ENCODE measurements around the gene CEACAM5. TPM values are rescaled to one million over a fixed set of nuclear protein-coding genes. Genes with fewer than 3 reads are reported as not detected.

Gene CEACAM5
- total RNA-seq, 1 donor from 2014 or later: not detected

DNA sequence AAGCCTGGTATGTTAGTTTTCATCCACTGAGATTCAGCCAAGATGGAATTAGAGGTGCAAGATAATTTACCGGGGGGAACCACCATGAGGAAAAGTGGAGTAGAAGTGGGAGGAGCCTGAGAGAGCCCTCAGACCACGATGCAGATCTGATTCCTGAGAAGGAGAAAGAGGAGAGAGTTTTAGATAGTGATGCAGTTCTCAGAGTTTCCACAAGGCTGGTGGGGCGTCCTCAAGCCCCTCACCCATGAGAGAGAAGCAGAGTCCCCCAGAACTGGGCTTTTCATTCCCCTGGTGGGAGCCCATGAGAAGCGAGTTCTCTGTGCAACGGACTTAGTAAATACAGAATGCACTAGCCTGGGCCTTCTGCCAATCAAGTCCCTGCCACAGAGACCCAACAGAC, 18.1 kb downstream of the CEACAM5 start:
- CTCF ChIA-PET: no interaction called here
- peaks cover 23% of the 10 kb centered on the region for H3K27me3 Mint-ChIP-seq
- ATAC-seq (ENCODE audit: low read depth): no peak
- no peak overlapping the region for H3K4me3 Mint-ChIP-seq
- TF ChIP-seq, protein P1, sequence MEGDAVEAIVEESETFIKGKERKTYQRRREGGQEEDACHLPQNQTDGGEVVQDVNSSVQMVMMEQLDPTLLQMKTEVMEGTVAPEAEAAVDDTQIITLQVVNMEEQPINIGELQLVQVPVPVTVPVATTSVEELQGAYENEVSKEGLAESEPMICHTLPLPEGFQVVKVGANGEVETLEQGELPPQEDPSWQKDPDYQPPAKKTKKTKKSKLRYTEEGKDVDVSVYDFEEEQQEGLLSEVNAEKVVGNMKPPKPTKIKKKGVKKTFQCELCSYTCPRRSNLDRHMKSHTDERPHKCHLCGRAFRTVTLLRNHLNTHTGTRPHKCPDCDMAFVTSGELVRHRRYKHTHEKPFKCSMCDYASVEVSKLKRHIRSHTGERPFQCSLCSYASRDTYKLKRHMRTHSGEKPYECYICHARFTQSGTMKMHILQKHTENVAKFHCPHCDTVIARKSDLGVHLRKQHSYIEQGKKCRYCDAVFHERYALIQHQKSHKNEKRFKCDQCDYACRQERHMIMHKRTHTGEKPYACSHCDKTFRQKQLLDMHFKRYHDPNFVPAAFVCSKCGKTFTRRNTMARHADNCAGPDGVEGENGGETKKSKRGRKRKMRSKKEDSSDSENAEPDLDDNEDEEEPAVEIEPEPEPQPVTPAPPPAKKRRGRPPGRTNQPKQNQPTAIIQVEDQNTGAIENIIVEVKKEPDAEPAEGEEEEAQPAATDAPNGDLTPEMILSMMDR (IDR thresholded peaks at IDR 0.05): no peak
- no peaks in the 10 kb centered on the region for H3K9me3 Mint-ChIP-seq
- no peaks in the 10 kb centered on the region for H3K36me3 Mint-ChIP-seq (ENCODE audit: low read depth)
- POLR2A ChIA-PET: no interaction called here
- intact Hi-C loops (cut with micrococcal nuclease): no loop called here
- no peaks in the 10 kb centered on the region for H3K4me1 Mint-ChIP-seq
- no peak for DNase-seq
- no peak overlapping the region for H3K27ac Mint-ChIP-seq

DNA sequence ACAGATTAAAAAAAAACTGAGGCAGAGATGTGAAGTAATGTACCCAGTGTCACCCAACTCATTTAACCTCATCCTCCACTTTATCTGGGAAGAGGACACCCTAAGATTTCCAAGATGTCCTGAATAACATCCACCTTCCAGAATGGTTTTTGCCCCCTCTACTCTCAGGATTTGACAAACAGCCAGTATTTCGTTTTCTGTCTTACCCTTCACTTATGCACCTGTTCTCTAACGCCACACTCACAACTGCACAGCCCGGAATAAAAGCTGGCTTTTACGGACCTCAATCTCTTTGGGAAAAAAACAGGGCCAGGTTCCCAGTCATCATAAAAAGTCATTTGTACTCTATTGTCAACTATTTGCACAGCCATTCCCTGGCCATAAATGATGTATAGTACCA, 25.7 kb downstream of the CEACAM5 start:
- ATAC-seq (ENCODE audit: low read depth): no peak
- CTCF ChIA-PET: no interaction called here

DNA sequence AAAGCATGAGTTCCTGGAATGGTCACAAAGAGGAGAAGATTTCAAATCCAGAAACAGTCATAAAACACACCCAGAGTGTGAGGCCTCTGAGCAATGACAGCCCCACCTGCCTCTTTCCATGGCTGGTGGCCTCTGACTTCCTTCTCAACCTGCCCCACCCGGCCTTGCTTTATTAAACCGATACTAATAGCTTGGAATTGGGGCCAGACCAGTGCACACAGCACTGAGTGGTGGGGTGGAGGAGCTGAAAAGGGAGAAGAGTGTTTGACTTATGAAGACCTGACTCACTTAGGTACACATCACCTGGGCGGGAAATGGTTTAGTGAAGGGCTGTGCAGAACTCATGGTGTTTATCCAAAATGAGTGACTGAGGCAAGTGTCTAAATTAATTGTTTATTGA, 26.2 kb downstream of the CEACAM5 start:
- H3K27me3 Mint-ChIP-seq: peaks cover 27% of the 10 kb centered on the region

More for the DNA sequence above, 25.7 kb downstream of the CEACAM5 start:
- H3K9me3 Mint-ChIP-seq: no peaks in the 10 kb centered on the region
- no peak overlapping the region for H3K27ac Mint-ChIP-seq
- no peak for DNase-seq
- POLR2A ChIA-PET: no interaction called here
- H3K27me3 Mint-ChIP-seq: peaks cover 26% of the 10 kb centered on the region
- no peaks in the 10 kb centered on the region for H3K4me1 Mint-ChIP-seq
- no peaks in the 10 kb centered on the region for H3K36me3 Mint-ChIP-seq (ENCODE audit: low read depth)
- TF ChIP-seq, protein P1 (IDR thresholded peaks at IDR 0.05): no peak
- intact Hi-C loops (cut with micrococcal nuclease): no loop called here
- no peak overlapping the region for H3K4me3 Mint-ChIP-seq

DNA sequence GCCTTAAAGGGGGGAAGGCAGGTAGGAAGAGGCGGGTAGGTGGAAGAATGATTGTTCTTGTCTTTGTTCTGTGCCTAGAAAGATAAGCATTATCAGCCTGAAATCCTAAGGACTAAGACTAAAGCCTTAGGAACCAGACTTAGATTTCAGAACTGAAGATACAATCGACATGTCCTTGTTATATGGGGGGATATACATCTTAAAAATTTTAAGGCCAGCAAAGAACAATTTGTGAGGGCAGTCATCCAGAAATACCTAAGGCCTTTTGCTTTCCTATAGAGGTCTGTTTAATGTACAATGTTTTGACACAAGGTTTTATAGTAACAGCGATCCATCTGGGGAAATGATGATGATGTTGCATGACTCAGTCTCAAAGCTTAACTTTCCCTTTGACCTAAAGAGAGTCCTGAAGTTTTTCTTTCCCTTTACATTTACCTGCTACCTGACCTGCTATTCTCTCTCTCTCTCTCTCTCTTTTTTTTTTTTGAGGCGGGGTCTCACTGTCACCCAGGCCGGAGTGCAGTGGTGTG, 26.7 kb downstream of the CEACAM5 start:
- ChIA-PET POLR2A (no interaction called here), CTCF (interaction anchor here (1.6 kb wide), 1 partner anchor 18 kb away, joined by 4 read pairs; no protein-coding TSS in a partner anchor)
- H3K36me3 Mint-ChIP-seq (ENCODE audit: low read depth): no peaks in the 10 kb centered on the region

More for the DNA sequence above, 26.2 kb downstream of the CEACAM5 start:
- ATAC-seq (ENCODE audit: low read depth) (no peak), DNase-seq (no peak)
- ChIA-PET CTCF (no interaction called here), POLR2A (no interaction called here)
- H3K9me3 Mint-ChIP-seq: no peaks in the 10 kb centered on the region
- no peak overlapping the region for H3K27ac Mint-ChIP-seq
- TF ChIP-seq, protein P1 (IDR thresholded peaks at IDR 0.05): no peak
- intact Hi-C loops (cut with micrococcal nuclease): no loop called here
- no peaks in the 10 kb centered on the region for H3K36me3 Mint-ChIP-seq (ENCODE audit: low read depth)
- H3K4me1 Mint-ChIP-seq: no peaks in the 10 kb centered on the region
- H3K4me3 Mint-ChIP-seq: no peak overlapping the region

DNA sequence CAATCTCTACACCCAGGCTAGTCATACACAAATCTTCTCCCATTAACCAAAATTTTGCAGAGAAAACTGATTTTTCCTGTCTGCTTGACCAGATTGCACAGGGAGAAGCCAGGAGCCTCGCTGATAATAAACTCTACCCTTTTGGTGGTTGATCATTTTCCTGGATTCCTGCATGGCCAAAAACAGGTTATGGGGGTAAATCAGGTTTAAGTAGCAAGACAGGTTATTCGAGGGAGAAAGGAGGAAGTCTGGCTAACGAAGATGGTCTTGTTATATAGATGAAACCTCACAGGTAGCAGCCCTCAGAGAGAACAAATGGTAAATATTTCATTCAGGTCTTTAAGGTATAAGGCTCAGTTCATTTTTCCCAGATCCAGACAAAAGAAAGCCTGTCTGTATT, 30.9 kb downstream of the CEACAM5 start:
- Mint-ChIP-seq H3K36me3 (ENCODE audit: low read depth) (no peaks in the 10 kb centered on the region), H3K9me3 (no peaks in the 10 kb centered on the region), H3K27ac (no peak overlapping the region), H3K4me1 (peaks cover 3% of the 10 kb centered on the region), H3K27me3 (peaks cover 17% of the 10 kb centered on the region), H3K4me3 (no peak overlapping the region)
- TF ChIP-seq, protein P1 (IDR thresholded peaks at IDR 0.05): no peak
- POLR2A ChIA-PET: no interaction called here
- ATAC-seq (ENCODE audit: low read depth) (no peak), DNase-seq (no peak)
- intact Hi-C loops (cut with micrococcal nuclease): no loop called here
- CTCF ChIA-PET: no interaction called here

More for the DNA sequence above, 26.7 kb downstream of the CEACAM5 start:
- TF ChIP-seq, protein P1 (IDR thresholded peaks at IDR 0.05): no peak
- H3K4me1 Mint-ChIP-seq: no peaks in the 10 kb centered on the region
- H3K27ac Mint-ChIP-seq: no peak overlapping the region
- DNase-seq (no peak), ATAC-seq (ENCODE audit: low read depth) (no peak)
- intact Hi-C loops (cut with micrococcal nuclease): no loop called here
- peaks cover 29% of the 10 kb centered on the region for H3K27me3 Mint-ChIP-seq
- H3K9me3 Mint-ChIP-seq: no peaks in the 10 kb centered on the region
- no peak overlapping the region for H3K4me3 Mint-ChIP-seq
